Neural crest cell (in vitro differentiated cells): ENCODE measurements around the gene SRPK2. TPM values are rescaled to one million over a fixed set of nuclear protein-coding genes. Genes with fewer than 3 reads are reported as not detected.

Experiments
- DNase-seq: peaks from one replicate; pipeline ENCODE4 v3.0.0; 2021; ENCODE audit warnings: low read depth, mixed read lengths, low spot score
- H3K27ac Mint-ChIP-seq: one replicate; pipeline ENCODE4 v1.8.0; 2021; ENCODE audit warnings: mild to moderate bottlenecking, mixed read lengths; ENCODE audit not compliant: unreplicated experiment
- H3K27me3 Mint-ChIP-seq: 2 replicates; pipeline ENCODE4 v1.8.0; 2021; ENCODE audit warnings: low read depth, mild to moderate bottlenecking, mixed read lengths
- H3K36me3 Mint-ChIP-seq: 2 replicates; pipeline ENCODE4 v1.8.0; 2021; ENCODE audit warnings: low read depth, mild to moderate bottlenecking, mixed read lengths
- H3K4me1 Mint-ChIP-seq: 2 replicates; pipeline ENCODE4 v1.8.0; 2021; ENCODE audit warnings: mixed read lengths
- H3K4me3 Mint-ChIP-seq: one replicate; pipeline ENCODE4 v1.8.0; 2021; ENCODE audit warnings: mild to moderate bottlenecking, mixed read lengths
- H3K9me3 Mint-ChIP-seq: 2 replicates; pipeline ENCODE4 v1.8.0; 2021; ENCODE audit warnings: mixed read lengths
- CTCF ChIP-seq: fragments of 200-600 bp; sonication (generic); conservative IDR thresholded peaks from 2 replicates; pipeline ENCODE4 v1.5.0; 2021; ENCODE audit warnings: antibody characterized with exemption, mild to moderate bottlenecking
- total RNA-seq: library from RNA; stranded (reverse); gene quantifications from 2 replicates; pipeline ENCODE4 v1.2.1, GENCODE V29; 2021

The SRPK2 gene
- total RNA-seq, 1 donor from 2014 or later, result 44.6 TPM

GRCh38 chr7:105204953-105205352 is 183.8 kb downstream of the SRPK2 start:
- no peaks in the 10 kb centered on the region for H3K9me3 Mint-ChIP-seq
- H3K4me1 Mint-ChIP-seq, result peaks cover 42% of the 10 kb centered on the region
- H3K27ac Mint-ChIP-seq, result no peak overlapping the region
- TF ChIP-seq CTCF, result no peak
- no peaks in the 10 kb centered on the region for H3K27me3 Mint-ChIP-seq
- no peak overlapping the region for H3K4me3 Mint-ChIP-seq
- H3K36me3 Mint-ChIP-seq, result no peaks in the 10 kb centered on the region
- no peak for DNase-seq

GRCh38 chr7:105204520-105204919 is 184.2 kb downstream of the SRPK2 start:
- H3K4me3 Mint-ChIP-seq, result no peak overlapping the region
- no peaks in the 10 kb centered on the region for H3K36me3 Mint-ChIP-seq
- no peak overlapping the region for H3K27ac Mint-ChIP-seq
- H3K27me3 Mint-ChIP-seq, result no peaks in the 10 kb centered on the region
- H3K4me1 Mint-ChIP-seq, result peaks cover 38% of the 10 kb centered on the region
- no peaks in the 10 kb centered on the region for H3K9me3 Mint-ChIP-seq
- no peak for TF ChIP-seq CTCF
- no peak for DNase-seq

- Mint-ChIP-seq H3K9me3 (no peaks in the 10 kb centered on the region), H3K4me1 (peaks cover 39% of the 10 kb centered on the region), H3K27me3 (no peaks in the 10 kb centered on the region), H3K27ac (peak overlapping the region; percentile 71), H3K36me3 (peaks cover 2% of the 10 kb centered on the region), H3K4me3 (no peak overlapping the region)
- TF ChIP-seq CTCF, result no peak
- no peak for DNase-seq
Measured at GRCh38 chr7:105202616-105203015, 186.1 kb downstream of the SRPK2 start.

- Mint-ChIP-seq H3K4me1 (peaks cover 45% of the 10 kb centered on the region), H3K27me3 (no peaks in the 10 kb centered on the region), H3K9me3 (no peaks in the 10 kb centered on the region), H3K27ac (no peak overlapping the region), H3K36me3 (peaks cover 2% of the 10 kb centered on the region), H3K4me3 (no peak overlapping the region)
- no peak for TF ChIP-seq CTCF
- no peak for DNase-seq
Measured at GRCh38 chr7:105199386-105199785, 189.3 kb downstream of the SRPK2 start.

- TF ChIP-seq CTCF, result no peak
- H3K4me3 Mint-ChIP-seq, result no peak overlapping the region
- peaks cover 2% of the 10 kb centered on the region for H3K36me3 Mint-ChIP-seq
- no peaks in the 10 kb centered on the region for H3K9me3 Mint-ChIP-seq
- no peak for DNase-seq
- H3K4me1 Mint-ChIP-seq, result peaks cover 40% of the 10 kb centered on the region
- no peak overlapping the region for H3K27ac Mint-ChIP-seq
- no peaks in the 10 kb centered on the region for H3K27me3 Mint-ChIP-seq
Measured at GRCh38 chr7:105198223-105198622, 190.5 kb downstream of the SRPK2 start.

- Mint-ChIP-seq H3K36me3 (peaks cover 8% of the 10 kb centered on the region), H3K27ac (no peak overlapping the region), H3K4me1 (peaks cover 26% of the 10 kb centered on the region), H3K4me3 (no peak overlapping the region), H3K27me3 (no peaks in the 10 kb centered on the region), H3K9me3 (no peaks in the 10 kb centered on the region)
- no peak for TF ChIP-seq CTCF
- DNase-seq, result no peak
Measured at GRCh38 chr7:105196473-105196872, 192.2 kb downstream of the SRPK2 start.
